T follicular helper cell (primary cell): ENCODE data around the gene PP2D1.
"Not testable (repeated sequence)": the region's sequence is repeated elsewhere in the genome, so short reads cannot be mapped to it uniquely, and the experiment has no call there.

Source experiments
- DNase-seq: peaks from one replicate; pipeline ENCODE4 v3.0.0-alpha.2; 2020; ENCODE audit warnings: low read depth

PP2D1 gene

DNA sequence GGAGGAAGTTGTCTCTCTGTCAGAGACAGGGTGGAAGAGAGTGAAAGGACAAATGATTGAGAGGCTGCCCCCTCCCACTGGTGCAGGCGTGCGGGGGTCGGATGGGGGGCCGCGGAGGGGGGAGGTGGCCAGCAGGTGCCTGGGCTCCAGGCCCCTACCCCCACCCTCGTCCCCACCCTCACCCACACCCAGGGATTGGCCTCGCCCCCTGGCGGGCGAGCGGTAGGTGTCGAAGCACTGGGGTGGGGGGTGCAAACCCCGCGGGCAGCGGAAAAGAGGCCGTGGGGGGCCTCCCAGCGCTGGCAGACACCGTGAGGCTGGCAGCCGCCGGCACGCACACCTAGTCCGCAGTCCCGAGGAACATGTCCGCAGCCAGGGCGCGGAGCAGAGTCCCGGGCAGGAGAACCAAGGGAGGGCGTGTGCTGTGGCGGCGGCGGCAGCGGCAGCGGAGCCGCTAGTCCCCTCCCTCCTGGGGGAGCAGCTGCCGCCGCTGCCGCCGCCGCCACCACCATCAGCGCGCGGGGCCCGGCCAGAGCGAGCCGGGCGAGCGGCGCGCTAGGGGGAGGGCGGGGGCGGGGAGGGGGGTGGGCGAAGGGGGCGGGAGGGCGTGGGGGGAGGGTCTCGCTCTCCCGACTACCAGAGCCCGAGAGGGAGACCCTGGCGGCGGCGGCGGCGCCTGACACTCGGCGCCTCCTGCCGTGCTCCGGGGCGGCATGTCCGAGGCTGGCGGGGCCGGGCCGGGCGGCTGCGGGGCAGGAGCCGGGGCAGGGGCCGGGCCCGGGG, 27.9 kb upstream of the PP2D1 start, which contains the start of gene KAT2B:
TSS of gene KAT2B (plus strand) at position 682 of the 783 bp plus-strand sequence. CDS start at position 714, 32 bp downstream.
- peak; percentile 77 for DNase-seq

GRCh38 chr3:20039466-20039764, 27.4 kb upstream of the PP2D1 start:
- no peak for DNase-seq

DNA sequence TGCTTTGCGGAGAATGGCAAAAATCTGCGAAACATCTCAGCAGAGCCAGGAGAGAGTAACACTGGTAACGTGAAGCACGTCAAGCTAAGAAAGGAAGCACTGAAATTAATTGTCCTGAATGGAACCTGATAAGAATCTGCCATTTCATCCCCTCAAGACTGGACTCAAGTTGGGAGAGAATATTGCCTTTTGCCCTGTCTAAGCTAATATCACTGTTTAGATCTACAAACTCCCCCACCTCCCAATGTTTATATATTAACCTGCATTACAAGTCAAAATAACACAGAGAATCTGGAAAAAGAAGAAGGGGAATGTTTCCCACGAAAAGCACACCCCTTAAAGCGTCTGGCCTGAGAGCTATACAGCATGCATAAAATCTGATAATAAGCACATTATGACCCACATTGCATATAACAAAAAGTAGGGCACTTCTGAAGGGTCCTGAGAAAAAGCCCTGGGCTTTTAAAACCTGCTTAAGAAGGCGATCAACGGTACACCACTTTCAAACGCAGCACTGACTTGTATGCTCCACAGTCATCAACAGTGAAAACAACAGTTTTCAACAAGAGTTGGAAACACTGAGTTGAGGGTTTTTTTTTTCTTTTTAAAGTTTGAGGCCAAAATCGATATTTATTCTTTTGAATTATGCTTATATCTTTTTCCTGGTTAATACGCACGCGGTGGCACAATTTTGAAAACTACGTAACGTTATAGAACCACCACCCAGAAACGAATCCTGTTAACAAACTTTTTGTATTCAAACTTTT, 26.8 kb upstream of the PP2D1 start:
- DNase-seq, result no peak

DNA sequence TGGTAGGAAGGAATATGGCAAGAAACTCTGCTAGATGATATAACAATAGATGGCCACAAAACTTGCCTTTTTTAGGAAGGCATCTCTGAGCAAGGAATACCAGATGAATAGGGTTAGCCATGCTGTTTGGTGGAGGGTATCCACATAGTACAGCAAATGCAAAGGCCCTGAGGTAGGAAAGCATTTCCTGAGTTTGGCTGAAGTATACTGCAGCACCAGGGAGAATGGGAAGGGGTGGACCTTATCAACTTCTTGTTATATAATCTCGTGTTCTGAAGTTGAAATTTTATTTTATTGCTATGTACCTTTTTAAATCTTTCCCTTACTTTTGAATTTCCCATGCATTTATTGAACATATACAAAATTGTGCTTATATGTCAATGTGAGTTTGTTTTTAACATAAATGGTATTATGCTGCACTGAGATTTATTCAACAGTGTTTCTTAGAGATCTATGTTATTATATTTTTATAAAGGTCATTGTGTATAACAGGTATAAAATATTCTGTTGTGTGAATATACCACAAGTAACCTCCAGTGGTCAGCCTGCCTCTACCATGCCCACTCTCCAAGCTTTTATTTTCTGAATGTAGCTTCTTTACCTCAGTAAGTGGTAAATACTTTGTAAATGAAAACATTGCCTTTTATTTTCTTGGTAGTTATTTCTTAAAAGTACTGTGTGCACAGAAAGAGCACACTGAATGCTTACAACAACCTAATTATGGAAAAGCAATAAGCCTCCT, 25.4 kb upstream of the PP2D1 start:
- no peak for DNase-seq

GRCh38 chr3:20035019-20035418, 23.0 kb upstream of the PP2D1 start:
- DNase-seq, result no peak

- not testable (repeated sequence) for DNase-seq
Observed at GRCh38 chr3:20031939-20032338, 19.9 kb upstream of the PP2D1 start.

DNA sequence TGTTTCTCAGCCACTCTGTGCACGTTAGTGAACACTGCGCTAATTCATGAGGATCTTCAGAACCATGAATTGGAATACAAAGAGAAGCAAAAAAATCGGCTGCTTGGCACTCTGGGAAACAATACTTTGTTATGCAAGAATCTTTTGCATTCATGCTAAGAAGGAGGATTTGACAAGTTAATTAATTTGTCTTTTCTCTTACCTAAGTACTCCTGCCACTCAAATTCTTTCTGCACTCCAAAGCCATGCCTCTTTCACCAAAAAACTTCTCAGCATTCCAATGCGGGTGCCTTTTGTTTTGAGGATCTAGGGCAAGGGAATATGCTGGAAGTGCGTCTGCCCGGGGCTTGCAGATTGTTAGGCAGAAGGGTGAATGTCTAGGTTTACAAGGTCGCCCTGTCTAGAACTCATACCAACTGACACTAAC, 16.9 kb upstream of the PP2D1 start:
- DNase-seq, result no peak

DNA sequence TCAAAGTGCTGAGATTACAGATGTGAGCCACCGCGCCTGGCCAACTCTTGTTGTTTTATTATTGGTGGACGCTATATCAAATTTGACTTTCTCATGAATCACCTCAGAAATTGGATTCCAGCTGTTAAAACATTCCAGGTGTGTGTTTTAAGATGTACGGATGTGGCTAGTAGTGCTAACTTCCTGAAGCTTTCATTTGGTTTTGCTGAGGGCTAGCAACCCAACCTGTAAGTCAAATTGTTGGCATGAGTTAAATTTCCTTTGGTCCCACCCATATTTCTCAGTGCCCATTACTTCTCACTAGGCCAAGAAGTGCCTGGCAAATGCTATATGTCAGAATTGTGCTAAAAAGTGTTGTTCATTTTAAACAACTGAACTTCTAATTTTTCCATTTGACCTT, 15.1 kb upstream of the PP2D1 start:
- DNase-seq, result no peak

DNA sequence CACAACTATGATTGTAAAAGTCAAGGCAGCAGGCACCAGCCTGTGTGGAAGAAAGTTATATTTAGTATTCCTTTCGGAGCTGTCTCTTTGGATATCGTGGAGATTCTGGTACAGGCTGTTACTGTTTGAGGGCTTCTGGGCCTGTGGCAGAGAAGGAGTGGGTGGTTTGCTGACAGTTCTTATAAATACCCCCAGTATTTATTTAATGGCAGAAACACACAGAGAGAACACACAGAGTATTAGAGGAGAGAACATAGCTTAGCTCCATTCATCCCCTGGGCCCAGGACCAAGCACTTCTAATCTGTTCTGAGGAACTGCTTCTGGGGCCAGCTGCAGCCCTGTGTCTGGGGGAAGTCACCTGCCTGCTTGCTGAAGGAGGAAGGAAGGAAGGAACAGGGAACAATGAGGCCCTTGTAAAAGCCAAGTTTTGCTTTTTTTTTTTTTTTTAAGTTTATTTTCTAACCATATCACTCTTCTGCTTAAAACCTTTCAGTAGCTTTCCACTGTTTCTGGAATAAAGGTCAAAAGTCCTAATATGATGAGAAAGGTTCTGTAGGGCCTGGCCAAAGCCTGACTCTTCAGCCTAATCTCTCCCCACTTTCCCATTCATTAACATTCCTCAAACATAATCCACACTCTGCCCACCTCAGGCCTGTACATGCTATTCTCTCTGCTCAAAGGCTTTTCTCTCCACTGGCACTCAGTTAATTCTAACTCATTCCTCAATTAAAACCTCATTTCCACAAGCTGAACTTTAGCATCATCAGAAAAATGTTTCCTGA, 11.8 kb upstream of the PP2D1 start:
- DNase-seq, result no peak

DNA sequence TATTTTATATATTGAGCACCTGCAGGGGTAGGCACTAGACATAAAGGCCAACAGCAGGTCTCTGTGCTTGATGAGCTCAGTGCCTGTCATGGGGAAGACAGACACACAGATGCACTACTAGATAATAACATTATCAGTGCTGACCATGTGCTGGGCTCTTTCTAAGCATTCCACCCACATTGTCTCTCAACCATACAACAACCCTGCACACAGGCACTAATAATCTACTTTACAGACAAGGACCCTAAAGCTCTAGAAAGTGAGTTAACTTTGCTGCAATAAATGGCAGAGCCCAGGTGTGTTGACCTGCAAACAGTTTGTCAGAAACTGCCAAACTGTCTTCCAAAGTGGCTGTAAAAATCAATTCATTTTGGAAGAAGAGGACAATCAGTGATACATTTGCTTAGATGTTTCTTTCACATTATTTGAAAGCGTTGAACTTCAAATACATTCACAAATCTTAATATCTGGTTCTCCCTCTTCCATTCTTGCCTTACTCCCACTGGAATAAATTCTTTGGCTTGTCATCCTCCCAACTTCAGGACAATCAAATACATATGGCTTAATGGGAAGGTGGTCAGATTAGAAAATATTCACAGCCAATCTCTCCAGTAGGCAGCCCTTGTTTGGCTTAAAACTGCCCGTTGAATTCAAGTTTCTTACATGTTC, 11.0 kb upstream of the PP2D1 start:
- no peak for DNase-seq

DNA sequence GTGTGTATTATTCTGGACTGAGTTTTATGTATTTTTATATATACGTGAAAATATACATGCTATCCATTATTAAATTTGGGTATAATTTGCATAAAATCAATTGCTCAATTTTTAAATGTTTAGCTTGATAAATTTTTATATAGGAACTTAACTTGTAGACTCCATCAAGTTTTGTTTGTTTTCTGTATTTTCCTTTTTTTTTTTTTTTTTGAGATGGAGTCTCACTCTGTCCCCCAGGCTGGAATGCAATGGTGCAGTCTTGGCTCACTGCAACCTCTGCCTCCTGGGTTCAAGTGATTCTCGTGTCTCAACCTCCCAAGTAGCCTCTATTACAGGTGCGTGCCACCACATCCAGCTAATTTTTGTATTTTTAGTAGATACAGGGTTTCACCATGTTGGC, 4.0 kb upstream of the PP2D1 start:
- not testable (repeated sequence) for DNase-seq

DNA sequence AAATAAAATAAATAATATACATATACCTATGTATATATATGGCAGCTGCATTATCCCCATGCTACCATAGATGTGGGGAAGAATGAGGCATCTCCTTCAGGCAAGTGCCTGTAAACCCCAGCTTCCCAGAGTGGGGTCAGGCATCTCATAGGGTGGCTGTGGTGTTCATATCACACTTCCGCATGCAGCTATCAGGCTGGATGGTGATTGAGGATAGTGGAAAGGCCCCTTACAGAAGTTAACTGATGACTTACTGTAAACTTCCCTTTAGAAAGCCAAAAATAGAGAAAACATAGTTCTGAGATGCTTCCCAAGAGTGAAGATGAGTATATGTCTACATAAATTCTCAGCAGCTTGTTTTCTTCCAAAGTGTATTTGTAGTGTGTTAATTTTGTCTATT, 3.5 kb upstream of the PP2D1 start:
- no peak for DNase-seq

DNA sequence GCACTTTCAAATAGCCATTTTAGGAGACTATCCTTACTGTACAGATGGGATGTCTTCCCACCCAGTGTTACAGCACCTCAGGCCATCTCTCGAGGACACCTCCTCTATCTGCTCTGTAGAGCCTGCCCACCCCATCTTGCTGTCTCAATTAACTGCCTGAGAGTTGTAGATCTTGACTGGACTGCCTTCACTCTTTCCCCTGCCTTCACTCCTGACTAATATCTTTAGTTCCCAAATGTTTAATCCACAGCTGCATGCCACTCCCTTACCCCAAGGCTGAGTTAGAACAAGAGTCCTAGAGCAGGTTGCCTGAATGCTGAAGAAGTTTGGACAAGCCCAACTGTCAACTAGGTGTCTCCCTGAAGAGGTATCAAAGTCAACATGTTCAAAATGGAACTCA, 1.3 kb upstream of the PP2D1 start:
- DNase-seq, result no peak

- DNase-seq, result no peak
Observed at GRCh38 chr3:20008646-20009045, 3.4 kb downstream of the PP2D1 start.

GRCh38 chr3:20007960-20008359, 4.1 kb downstream of the PP2D1 start:
- no peak for DNase-seq

GRCh38 chr3:20001932-20002331, 10.1 kb downstream of the PP2D1 start:
- DNase-seq, result no peak

GRCh38 chr3:19997502-19997901, 14.6 kb downstream of the PP2D1 start:
- DNase-seq, result no peak

DNA sequence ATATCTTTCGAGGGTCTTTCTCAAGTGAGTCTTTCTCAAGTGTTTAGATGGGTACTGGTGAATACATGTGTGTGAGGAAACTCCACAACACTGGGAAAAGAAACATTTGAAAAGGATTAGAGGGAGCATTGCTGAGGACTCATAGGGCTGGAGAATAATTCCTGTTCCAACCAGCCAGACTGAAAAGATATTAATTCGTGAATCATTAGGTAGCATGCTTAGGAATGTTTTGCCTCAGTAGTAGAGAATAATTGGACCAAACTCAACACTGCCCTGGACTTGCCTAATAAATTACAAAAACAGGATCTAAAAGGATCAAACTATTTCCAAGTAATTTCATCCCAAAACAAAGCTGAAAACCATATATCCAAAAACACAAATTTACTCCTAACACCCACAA, 17.3 kb downstream of the PP2D1 start:
- DNase-seq, result no peak

GRCh38 chr3:19988904-19989303, 23.2 kb downstream of the PP2D1 start:
- DNase-seq, result not testable (repeated sequence)

DNA sequence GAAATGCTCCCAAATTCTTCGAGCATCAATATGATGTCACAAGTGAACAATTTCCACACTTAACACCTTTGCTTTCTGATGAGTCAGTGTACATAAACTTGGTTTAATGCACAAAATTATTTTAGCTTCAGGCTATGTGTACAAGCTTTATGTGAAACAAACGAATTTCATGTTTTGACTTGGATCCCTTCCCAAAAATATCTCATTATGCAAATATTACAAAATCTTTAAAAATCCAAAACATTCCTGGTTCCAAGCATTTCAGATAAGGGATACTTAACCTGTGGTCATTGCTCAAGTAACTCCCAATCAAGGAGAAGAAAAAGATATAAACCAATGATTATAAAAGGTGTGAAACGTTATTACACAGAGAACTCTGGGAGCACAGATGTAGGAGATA, 40.0 kb downstream of the PP2D1 start:
- no peak for DNase-seq

DNA sequence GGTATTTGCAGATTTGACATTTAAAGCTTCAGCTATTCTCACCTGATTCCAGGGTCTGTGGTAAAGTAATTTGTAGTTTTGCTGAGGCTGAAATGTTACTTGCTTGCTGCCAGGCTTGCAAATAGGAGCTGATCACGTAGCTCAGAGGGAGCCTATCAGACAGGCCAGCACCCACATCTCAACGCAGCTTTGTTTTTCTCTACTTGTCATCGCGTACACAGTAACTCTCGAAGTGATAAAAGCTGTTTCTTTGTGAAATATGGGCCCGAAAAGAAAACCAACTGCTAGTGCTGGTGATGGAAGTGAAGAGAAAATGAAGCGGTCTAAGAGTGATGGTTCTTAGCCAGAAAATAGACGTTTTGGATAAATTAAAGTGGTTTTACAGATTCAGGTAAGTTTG, 41.7 kb downstream of the PP2D1 start:
- no peak for DNase-seq
